GM18502 (cell line): ENCODE results near the gene SYT1.
"Not testable (repeated sequence)": the region's sequence is repeated elsewhere in the genome, so short reads cannot be mapped to it uniquely, and the experiment has no call there.

Source experiments
- ATAC-seq: cut with Tn5 transposase; IDR thresholded peaks from one replicate; pipeline ENCODE4 v1.9.1; 2021; ENCODE audit warnings: mild to moderate bottlenecking; ENCODE audit not compliant: unreplicated experiment, poor library complexity

SYT1 gene

GRCh38 chr12:79194595-79194994, 330.0 kb downstream of the SYT1 start:
- ATAC-seq = no peak

- ATAC-seq = no peak
Measured at GRCh38 chr12:79199166-79199565, 334.6 kb downstream of the SYT1 start.

DNA sequence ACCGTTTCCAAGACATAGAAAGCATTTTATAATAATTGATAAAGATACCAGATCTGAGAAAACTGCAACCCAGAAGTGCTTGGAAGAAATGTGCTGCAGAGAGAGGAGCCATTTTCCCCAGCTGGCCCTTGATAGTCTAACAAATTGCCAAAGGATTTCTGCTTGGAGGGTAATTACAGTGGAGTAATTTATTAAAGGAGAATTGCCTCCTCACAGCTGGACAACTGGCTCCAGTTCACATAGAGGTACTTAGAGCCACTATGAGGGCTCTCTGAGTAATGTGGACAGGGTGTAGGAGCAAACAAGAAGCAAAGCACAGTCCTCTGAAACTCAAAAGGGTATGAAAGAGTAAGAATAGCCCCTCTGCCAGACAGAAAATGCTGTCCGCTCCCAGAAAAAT, 335.6 kb downstream of the SYT1 start:
- ATAC-seq = no peak

DNA sequence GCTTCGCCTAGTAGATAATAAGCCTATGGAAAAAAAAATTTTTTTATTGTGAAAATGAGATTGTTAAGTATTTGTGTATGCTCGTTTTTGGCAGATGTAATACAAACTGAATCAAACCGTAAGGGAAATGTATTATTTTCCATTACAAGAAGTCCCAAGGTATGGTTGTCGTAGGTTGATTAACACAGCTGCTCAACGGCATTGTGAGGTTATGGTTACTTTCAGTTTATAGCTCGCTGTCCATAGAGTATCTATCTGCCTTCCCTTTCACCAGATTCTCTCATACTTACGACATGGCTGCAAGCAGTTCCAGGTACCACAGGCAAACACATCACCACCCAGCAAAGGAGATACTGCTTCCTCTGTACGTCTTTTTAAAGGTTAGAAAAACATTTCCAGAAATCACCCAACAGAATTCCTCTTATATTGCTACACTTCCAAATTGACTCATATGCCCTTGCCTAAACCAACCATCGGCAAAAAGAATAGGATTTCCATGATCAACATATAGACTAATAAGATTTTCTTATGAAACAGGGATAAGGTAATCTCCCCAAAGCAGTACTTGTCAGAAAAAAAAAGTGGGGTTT, 338.6 kb downstream of the SYT1 start:
- no peak for ATAC-seq

DNA sequence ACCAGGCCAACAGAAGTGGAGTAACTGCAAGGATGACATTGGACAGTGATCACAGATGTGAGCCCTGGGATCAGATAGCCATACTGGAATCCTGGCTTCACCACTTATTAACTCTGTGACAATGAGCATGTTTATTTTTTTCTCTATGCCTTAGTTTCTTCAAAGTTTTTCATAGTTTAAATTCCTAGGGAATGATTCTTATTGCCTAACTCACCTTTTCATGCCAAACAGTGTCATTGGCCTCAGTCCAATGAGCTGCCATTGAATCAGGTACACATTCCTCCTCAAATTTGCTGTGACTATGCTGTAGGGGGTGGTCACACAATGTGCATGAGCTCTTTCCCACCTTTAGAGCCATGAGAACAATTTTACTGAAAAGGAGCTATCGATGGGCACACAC, 342.3 kb downstream of the SYT1 start:
- no peak for ATAC-seq

GRCh38 chr12:79210403-79210802, 345.8 kb downstream of the SYT1 start:
- ATAC-seq = not testable (repeated sequence)

DNA sequence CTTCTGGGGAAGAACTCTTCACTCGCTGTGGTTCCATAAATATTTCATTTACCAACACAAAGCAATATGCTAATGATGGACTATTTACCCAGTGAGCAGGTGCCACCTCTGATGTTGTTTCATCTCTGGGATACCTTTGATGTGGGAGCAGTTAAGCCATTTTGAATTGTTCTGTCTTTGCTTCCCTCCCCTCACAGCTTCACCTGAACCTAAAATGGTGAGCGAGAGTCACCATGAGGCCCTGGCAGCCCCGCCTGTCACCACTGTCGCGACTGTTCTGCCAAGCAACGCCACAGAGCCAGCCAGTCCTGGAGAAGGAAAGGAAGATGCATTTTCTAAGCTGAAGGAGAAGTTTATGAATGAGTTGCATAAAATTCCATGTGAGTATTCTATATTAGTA, 352.7 kb downstream of the SYT1 start:
- no peak for ATAC-seq

GRCh38 chr12:79223210-79223609, 358.6 kb downstream of the SYT1 start:
- no peak for ATAC-seq

DNA sequence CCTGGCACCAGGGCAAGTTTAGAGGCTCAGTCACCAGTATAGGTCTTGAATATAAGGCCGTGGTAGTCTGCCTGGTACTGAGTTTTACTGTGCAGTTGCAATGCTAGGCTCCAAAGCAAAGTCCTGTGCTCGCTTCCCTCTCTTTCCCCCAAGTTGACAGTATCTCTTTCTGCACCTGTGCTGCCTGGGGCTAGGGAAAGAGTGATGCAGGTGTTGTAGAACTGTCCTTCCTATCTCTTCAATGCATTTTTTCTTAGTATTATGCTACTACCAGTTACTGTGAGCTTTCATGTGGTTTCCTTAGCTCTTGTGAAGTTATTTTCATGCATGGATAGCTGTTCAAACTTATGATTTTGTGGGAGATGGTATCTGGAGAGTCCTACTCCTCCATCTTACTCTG, 359.2 kb downstream of the SYT1 start:
- no peak for ATAC-seq

DNA sequence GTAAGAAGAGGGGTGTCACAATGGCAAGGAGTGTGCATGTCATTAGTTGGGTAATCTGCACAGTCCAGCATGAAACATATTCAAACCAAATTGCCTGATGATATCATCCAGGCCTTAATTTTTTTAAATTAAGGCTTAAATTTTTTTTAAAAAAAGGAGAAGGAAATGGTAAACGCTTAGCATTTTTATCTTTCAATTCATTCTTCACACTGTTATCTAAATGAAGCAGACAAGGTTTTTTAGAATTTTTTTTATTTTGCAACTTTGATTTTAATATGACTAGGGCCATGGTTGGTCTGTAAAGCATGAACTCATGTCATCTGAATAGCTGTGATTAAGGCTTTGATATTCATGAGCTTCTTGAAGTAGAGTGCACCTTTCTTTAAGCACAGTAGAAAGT, 362.5 kb downstream of the SYT1 start:
- ATAC-seq = no peak

- no peak for ATAC-seq
Measured at GRCh38 chr12:79227646-79228045, 363.1 kb downstream of the SYT1 start.

DNA sequence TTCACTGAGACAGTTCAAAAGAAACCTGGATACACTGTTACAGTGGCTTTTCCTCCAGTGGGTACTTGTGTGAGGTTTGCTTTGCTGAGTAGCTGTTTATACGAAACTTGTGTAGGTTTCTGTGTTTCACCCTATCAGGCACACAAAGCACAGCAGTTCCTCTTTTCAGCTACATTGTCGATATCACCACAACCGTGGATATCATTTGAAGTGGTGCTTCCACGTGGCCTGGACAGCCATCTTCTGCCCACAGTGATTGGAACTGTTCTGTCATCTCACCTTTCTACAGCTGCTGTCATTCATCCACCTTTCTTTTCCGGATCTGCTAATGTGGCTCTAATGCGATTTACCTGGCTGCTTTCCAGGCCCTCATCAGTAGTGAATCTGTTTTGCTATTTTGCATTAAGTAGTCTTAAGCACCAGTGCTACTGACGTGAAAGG, 368.8 kb downstream of the SYT1 start:
- peak; percentile 86 for ATAC-seq

DNA sequence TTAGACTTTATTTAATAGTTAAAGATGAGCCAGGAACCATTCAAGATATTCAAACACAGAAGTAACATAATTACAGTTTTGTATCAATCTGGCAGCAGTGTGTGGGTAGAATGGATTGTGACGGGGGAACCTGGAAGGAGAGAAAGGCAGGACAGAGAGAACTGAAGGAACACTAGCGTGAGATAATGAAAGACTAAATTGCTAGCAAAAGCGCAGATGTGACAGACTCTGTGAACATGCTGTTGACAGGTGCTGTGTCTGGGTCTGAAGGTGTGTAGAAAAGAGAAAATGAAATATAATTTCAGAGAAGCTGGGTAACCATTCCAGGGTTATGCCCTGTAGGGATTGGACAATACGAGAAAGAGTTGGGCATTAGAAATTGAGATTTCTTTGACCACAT, 372.3 kb downstream of the SYT1 start:
- no peak for ATAC-seq

DNA sequence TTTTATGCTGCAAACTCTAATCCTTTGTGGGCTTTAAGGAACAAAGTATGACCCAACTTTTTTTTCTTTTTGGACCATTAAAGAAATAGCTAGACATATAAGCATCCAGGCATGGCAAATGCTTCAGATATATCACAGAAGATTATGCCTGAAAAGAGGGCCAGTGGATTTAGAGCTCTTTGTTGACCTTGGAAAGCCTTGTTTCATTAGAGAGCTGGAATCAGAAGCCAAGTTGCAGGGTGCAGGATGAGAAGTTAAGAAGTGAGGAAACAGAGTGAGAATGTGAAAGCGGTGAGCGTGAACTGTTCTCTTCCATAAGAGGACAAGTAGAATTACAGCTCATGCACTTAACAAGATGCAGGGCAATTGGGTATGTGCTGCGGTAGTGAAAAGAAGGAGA, 373.7 kb downstream of the SYT1 start:
- no peak for ATAC-seq

DNA sequence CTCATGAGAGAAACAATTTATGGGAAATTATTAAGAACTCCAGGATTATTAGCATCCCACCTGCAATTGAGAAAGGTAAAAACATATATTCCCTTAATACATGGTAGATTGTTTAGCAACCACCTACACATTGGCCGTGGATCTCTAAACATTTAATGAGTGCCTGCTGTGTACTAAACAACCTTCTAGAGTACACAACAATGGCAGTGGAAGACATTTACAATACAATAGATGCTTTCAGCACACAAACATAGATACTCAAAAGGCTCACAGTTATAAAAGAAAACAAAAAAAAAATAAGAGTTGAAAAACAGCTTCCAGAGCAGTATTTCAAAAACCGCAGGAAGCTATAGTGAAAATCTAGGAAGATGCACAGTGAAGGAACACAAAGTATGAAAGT, 382.9 kb downstream of the SYT1 start:
- no peak for ATAC-seq

DNA sequence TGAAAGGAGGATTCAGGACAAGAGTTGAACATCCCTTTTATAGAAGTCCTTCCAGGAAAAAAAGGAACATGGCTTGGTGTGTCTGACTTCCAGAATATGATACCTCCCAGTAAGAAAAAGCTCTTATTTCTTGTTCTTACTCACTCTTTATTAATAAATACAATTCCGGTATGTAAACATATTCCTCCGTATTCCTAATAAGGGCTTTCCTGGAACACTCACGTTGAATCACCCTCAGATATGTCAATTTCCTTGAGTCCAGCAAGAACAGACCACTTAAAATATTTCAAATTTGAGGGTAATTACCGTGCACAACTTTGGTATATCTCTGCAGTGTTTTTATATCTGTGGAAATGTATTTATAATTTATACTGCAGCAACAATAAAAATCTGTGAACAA, 385.6 kb downstream of the SYT1 start:
- no peak for ATAC-seq

- no peak for ATAC-seq
Measured at GRCh38 chr12:79250960-79251755, 386.6 kb downstream of the SYT1 start.

DNA sequence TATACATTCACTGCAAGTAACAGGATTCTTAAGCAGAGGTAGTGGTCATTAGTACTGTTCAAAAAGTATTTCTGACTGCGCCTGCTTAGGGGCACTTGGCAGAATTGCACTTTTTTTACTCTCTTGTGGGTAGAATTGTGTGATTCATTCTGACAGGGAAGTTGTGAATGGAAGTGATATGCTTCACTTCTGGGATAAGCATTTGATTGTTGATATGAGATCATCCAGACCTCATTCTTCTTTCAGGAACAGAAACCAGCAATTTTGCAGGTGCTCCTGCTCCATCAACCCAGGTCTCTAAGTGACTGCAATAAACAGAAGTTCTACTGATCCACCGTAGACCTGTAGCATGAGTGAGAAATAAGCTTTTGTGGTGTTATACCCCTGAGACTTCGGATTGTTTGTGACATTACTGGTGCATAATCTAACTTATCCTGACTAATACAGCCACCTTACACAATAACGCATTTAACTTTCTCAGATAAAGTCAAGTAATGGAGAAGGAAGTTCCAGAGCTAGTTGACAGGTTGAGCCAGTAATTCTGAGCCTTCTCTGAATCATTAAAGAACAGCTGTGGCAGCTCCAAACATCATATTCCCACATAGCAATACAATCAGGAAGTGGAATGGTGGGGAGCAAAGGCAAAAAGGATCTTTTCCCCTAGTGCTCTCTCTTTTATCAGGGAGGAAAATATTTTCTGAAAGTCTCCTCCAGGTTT, 387.9 kb downstream of the SYT1 start:
- no peak for ATAC-seq

GRCh38 chr12:79255288-79255687, 390.7 kb downstream of the SYT1 start:
- no peak for ATAC-seq

- ATAC-seq = no peak
Measured at GRCh38 chr12:79260923-79261322, 396.3 kb downstream of the SYT1 start.

DNA sequence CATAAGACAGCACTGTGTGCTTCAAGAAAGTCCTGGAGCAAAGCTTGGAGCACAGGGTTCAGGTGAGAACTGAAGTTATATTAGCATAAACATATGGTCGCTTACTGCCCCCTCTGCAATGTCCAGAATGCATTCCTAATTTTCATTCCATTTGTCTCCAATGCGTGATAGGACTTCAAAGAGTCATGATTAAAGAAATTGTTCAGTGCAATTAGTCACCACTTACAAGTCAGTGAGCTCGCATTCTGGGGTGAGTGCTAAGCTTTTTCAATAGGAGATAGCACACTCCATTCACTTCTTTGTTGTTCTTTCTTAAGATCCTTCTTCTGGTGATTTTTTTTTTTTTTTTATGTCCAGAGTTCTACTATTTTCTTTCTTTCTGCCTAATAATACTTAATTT, 398.4 kb downstream of the SYT1 start:
- no peak for ATAC-seq
